DOHH2 (cell line): Measurements from ENCODE around the gene METTL8.

Experiments
- H3F3A ChIP-seq: fragments of 200-600 bp; sonication (generic), shearing (Covaris generic); 2 replicates; pipeline ENCODE4 v1.6.0; 2016; ENCODE audit warnings: antibody characterized with exemption, mild to moderate bottlenecking; ENCODE audit not compliant: control insufficient read depth, insufficient read depth
- H3K27ac ChIP-seq: fragments of 200-600 bp; sonication (generic); 2 replicates; pipeline ENCODE4 v1.5.1; 2014; ENCODE audit warnings: low read depth, mild to moderate bottlenecking, low read length, moderate library complexity
- H3K27me3 ChIP-seq: fragments of 200-600 bp; sonication (generic); 2 replicates; pipeline ENCODE4 v1.6.1; 2014; ENCODE audit warnings: mild to moderate bottlenecking, low read length, mixed read lengths; ENCODE audit not compliant: control insufficient read depth
- H3K36me3 ChIP-seq: fragments of 200-600 bp; sonication (generic); 2 replicates; pipeline ENCODE4 v1.6.1; 2014; ENCODE audit warnings: mild to moderate bottlenecking, low read length, moderate library complexity, mixed read lengths; ENCODE audit not compliant: control insufficient read depth
- H3K4me1 ChIP-seq: fragments of 200-600 bp; sonication (generic); 2 replicates; pipeline ENCODE4 v1.6.1; 2014; ENCODE audit warnings: mild to moderate bottlenecking, low read length, mixed read lengths; ENCODE audit not compliant: control insufficient read depth
- H3K4me2 ChIP-seq: fragments of 200-600 bp; sonication (generic); 2 replicates; pipeline ENCODE4 v1.6.0; 2014; ENCODE audit warnings: mild to moderate bottlenecking, low read length, moderate library complexity
- H3K4me3 ChIP-seq: fragments of 200-600 bp; sonication (generic); 2 replicates; pipeline ENCODE4 v1.5.1; 2014; ENCODE audit warnings: mild to moderate bottlenecking, low read length, mixed read lengths
- H3K79me2 ChIP-seq: fragments of 200-600 bp; sonication (generic); 2 replicates; pipeline ENCODE4 v1.6.1; 2014; ENCODE audit warnings: mild to moderate bottlenecking, low read length, mixed read lengths; ENCODE audit not compliant: control insufficient read depth
- H3K9me2 ChIP-seq: fragments of 200-600 bp; sonication (generic); replicated peaks from 2 replicates; pipeline ENCODE4 v1.6.1; 2014; ENCODE audit warnings: mild to moderate bottlenecking, low read length, mixed read lengths; ENCODE audit not compliant: control insufficient read depth
- H3K9me3 ChIP-seq: fragments of 200-600 bp; sonication (generic); 2 replicates; pipeline ENCODE4 v1.6.1; 2014; ENCODE audit warnings: antibody characterized with exemption, low read length, mixed read lengths; ENCODE audit not compliant: control insufficient read depth, insufficient read depth
- H4K20me1 ChIP-seq: fragments of 200-600 bp; sonication (generic); 2 replicates; pipeline ENCODE4 v1.6.0; 2014; ENCODE audit warnings: low read depth, mild to moderate bottlenecking, antibody characterized with exemption, low read length, moderate library complexity; ENCODE audit not compliant: control insufficient read depth, insufficient read depth
- EZH2phosphoT487 ChIP-seq: fragments of 200-600 bp; sonication (generic); IDR thresholded peaks from 2 replicates; pipeline ENCODE4 v1.6.1; 2017; ENCODE audit warnings: borderline replicate concordance, mild to moderate bottlenecking, antibody characterized with exemption, low read length, moderate library complexity, mixed read lengths
- TF ChIP-seq, protein P1 (sequence below): fragments of 200-600 bp; sonication (generic); IDR thresholded peaks from one replicate; pipeline ENCODE4 v1.5.1; 2014; ENCODE audit warnings: antibody characterized with exemption, mild to moderate bottlenecking, low read depth, low read length; ENCODE audit not compliant: poor library complexity, severe bottlenecking

The METTL8 gene

DNA sequence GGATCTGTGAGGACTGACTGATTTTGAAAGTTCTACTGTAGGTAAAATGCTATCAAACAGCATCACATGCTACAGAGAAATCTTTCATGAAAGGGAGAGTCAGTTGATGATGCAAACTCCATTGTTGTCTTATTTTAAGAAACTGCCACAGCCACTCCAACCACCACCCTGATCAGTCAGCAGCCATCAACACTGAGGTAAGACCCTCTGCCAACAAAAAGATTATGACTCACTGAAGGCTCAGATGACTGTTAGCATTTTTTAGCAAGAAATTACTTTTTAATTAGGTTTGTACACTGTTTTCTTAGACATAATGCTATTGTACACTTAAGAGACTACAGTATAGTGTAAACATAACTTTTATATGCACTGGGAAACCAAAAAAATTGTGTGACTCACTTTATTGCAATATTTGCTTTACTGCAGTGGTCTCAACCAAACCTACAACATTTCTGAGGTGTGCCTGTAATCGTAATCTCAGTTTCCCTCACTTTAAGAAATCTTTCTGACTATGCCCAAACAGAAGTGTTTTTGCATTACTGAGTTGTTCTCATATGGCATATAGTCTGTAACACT, 42.8 kb downstream of the METTL8 start:
- H3K9me2 ChIP-seq = no peaks in the 10 kb centered on the region
- H3K4me3 ChIP-seq = no peak overlapping the region
- peaks cover 8% of the 10 kb centered on the region; the same call in 1 of the 2 replicates for H3K36me3 ChIP-seq
- peaks cover 6% of the 10 kb centered on the region for H3K79me2 ChIP-seq
- peaks cover 70% of the 10 kb centered on the region for H3K4me1 ChIP-seq
- no peaks in the 10 kb centered on the region for H3K27me3 ChIP-seq
- no peaks in the 10 kb centered on the region for H3K9me3 ChIP-seq
- H3K4me2 ChIP-seq = no peak overlapping the region
- no peak for TF ChIP-seq EZH2phosphoT487
- TF ChIP-seq, protein P1, sequence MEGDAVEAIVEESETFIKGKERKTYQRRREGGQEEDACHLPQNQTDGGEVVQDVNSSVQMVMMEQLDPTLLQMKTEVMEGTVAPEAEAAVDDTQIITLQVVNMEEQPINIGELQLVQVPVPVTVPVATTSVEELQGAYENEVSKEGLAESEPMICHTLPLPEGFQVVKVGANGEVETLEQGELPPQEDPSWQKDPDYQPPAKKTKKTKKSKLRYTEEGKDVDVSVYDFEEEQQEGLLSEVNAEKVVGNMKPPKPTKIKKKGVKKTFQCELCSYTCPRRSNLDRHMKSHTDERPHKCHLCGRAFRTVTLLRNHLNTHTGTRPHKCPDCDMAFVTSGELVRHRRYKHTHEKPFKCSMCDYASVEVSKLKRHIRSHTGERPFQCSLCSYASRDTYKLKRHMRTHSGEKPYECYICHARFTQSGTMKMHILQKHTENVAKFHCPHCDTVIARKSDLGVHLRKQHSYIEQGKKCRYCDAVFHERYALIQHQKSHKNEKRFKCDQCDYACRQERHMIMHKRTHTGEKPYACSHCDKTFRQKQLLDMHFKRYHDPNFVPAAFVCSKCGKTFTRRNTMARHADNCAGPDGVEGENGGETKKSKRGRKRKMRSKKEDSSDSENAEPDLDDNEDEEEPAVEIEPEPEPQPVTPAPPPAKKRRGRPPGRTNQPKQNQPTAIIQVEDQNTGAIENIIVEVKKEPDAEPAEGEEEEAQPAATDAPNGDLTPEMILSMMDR = no peak
- H4K20me1 ChIP-seq = no peaks in the 10 kb centered on the region
- H3F3A ChIP-seq = peaks cover 11% of the 10 kb centered on the region
- H3K27ac ChIP-seq = no peak overlapping the region

DNA sequence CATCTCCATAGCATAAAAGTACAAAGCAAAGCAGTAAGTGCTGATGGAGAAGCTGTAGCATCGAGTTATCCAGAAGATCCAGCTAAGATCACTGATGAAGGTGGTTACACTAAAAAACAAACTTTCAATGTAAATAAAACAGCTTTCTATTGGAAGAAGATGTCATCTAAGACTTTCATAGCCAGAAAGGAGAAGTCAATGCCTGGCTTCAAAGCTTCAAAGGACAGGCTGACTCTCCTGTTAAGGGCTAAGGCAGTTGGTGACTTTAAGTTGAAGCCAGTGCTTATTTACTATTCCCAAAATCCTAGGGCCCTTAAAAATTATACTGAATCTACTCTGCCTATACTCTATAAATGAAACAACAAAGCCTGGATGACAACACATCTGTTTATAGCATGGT, 44.0 kb downstream of the METTL8 start:
- TF ChIP-seq, protein P1 = no peak
- no peak for TF ChIP-seq EZH2phosphoT487
- H3F3A ChIP-seq = peaks cover 11% of the 10 kb centered on the region
- no peaks in the 10 kb centered on the region for H3K27me3 ChIP-seq
- no peaks in the 10 kb centered on the region for H3K9me2 ChIP-seq
- H3K4me3 ChIP-seq = no peak overlapping the region
- H3K36me3 ChIP-seq = peaks cover 8% of the 10 kb centered on the region; the same call in 1 of the 2 replicates
- no peaks in the 10 kb centered on the region for H3K9me3 ChIP-seq
- H3K79me2 ChIP-seq = peaks cover 13% of the 10 kb centered on the region
- H3K4me1 ChIP-seq = peaks cover 80% of the 10 kb centered on the region
- H3K27ac ChIP-seq = peak overlapping the region; percentile 93
- H3K4me2 ChIP-seq = peak overlapping the region; percentile 87
- H4K20me1 ChIP-seq = no peaks in the 10 kb centered on the region

DNA sequence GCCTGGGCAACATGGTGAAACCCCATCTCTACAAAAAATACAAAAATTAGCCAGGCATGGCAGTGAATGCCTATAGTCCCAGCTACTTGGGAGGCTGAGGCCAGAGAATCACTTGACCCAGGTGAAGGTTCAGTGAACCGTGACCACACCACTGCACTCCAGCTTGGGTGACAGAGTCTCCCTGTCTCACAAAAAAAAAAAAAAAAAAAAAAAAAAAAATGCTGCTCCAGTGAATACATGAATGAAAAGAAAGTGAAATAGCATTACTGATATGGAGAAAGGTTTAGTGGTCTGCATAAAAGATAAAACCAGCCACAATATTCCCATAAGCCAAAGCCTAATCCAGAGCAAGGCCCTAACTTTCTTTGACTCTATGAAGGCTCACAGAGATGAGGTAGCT, 44.5 kb downstream of the METTL8 start:
- TF ChIP-seq, protein P1 = no peak
- no peak for TF ChIP-seq EZH2phosphoT487
- Histone ChIP-seq H3K4me1 (peaks cover 80% of the 10 kb centered on the region), H3K9me3 (no peaks in the 10 kb centered on the region), H3K9me2 (no peaks in the 10 kb centered on the region), H3K27me3 (no peaks in the 10 kb centered on the region), H3F3A (peaks cover 11% of the 10 kb centered on the region), H3K4me3 (no peak overlapping the region), H3K36me3 (peaks cover 8% of the 10 kb centered on the region; the same call in 1 of the 2 replicates), H3K79me2 (peaks cover 13% of the 10 kb centered on the region), H3K4me2 (peak overlapping the region; percentile 87), H4K20me1 (no peaks in the 10 kb centered on the region), H3K27ac (peak overlapping the region; percentile 93)
